ENCODE measurements around the gene SMYD3. TPM values are rescaled to one million over a fixed set of nuclear protein-coding genes. Genes with fewer than 3 reads are reported as not detected.

Gene SMYD3
- total RNA-seq, 1 experiment from 2014 or later: 35.1 TPM

- Mint-ChIP-seq H3K27ac (ENCODE audit: unreplicated experiment) (no peak overlapping the region), H3K27me3 (ENCODE audit: unreplicated experiment) (no peaks in the 10 kb centered on the region), H3K4me1 (ENCODE audit: low read depth, unreplicated experiment) (no peaks in the 10 kb centered on the region), H3K36me3 (ENCODE audit: insufficient read depth, unreplicated experiment) (no peaks in the 10 kb centered on the region), H3K9me3 (ENCODE audit: low read depth, unreplicated experiment) (peaks cover 15% of the 10 kb centered on the region), H3K4me3 (ENCODE audit: low read depth, unreplicated experiment) (no peak overlapping the region)
- DNase-seq: no peak
- no TSS peak for BruUV-seq (replicated peaks)
- intact Hi-C loops (cut with micrococcal nuclease; ENCODE audit: unreplicated experiment): no loop called here
- no peak for TF ChIP-seq CTCF (IDR thresholded peaks at IDR 0.05; ENCODE audit: unreplicated experiment)
- CTCF ChIA-PET: no interaction called here
Measured at GRCh38 chr1:246415028-246415427, 92.1 kb downstream of the SMYD3 start.

GRCh38 chr1:246413430-246413829, 93.6 kb downstream of the SMYD3 start:
- CTCF ChIA-PET: no interaction called here
- H3K27ac Mint-ChIP-seq (ENCODE audit: unreplicated experiment): no peak overlapping the region
- BruUV-seq (replicated peaks): no TSS peak
- H3K36me3 Mint-ChIP-seq (ENCODE audit: insufficient read depth, unreplicated experiment): no peaks in the 10 kb centered on the region
- no peak overlapping the region for H3K4me3 Mint-ChIP-seq (ENCODE audit: low read depth, unreplicated experiment)
- intact Hi-C loops (cut with micrococcal nuclease; ENCODE audit: unreplicated experiment): no loop called here
- no peak for TF ChIP-seq CTCF (IDR thresholded peaks at IDR 0.05; ENCODE audit: unreplicated experiment)
- peaks cover 12% of the 10 kb centered on the region for H3K9me3 Mint-ChIP-seq (ENCODE audit: low read depth, unreplicated experiment)
- no peaks in the 10 kb centered on the region for H3K27me3 Mint-ChIP-seq (ENCODE audit: unreplicated experiment)
- no peak for DNase-seq
- no peaks in the 10 kb centered on the region for H3K4me1 Mint-ChIP-seq (ENCODE audit: low read depth, unreplicated experiment)

GRCh38 chr1:246404078-246404477, 103.0 kb downstream of the SMYD3 start:
- intact Hi-C loops (cut with micrococcal nuclease; ENCODE audit: unreplicated experiment): no loop called here
- Mint-ChIP-seq H3K27me3 (ENCODE audit: unreplicated experiment) (no peaks in the 10 kb centered on the region), H3K27ac (ENCODE audit: unreplicated experiment) (no peak overlapping the region)

GRCh38 chr1:246398126-246398813, 108.8 kb downstream of the SMYD3 start:
- CTCF ChIA-PET: interaction anchor here (0.5 kb wide), 1 partner anchor 1269 kb away, joined by 4 read pairs; no protein-coding TSS in a partner anchor
- H3K4me1 Mint-ChIP-seq (ENCODE audit: low read depth, unreplicated experiment): peaks cover 8% of the 10 kb centered on the region
- intact Hi-C loops (cut with micrococcal nuclease; ENCODE audit: unreplicated experiment): no loop called here
- H3K27me3 Mint-ChIP-seq (ENCODE audit: unreplicated experiment): no peaks in the 10 kb centered on the region
- H3K4me3 Mint-ChIP-seq (ENCODE audit: low read depth, unreplicated experiment): no peak overlapping the region
- DNase-seq: no peak
- no TSS peak for BruUV-seq (replicated peaks)
- no peaks in the 10 kb centered on the region for H3K36me3 Mint-ChIP-seq (ENCODE audit: insufficient read depth, unreplicated experiment)
- H3K27ac Mint-ChIP-seq (ENCODE audit: unreplicated experiment): no peak overlapping the region
- no peaks in the 10 kb centered on the region for H3K9me3 Mint-ChIP-seq (ENCODE audit: low read depth, unreplicated experiment)
- TF ChIP-seq CTCF (IDR thresholded peaks at IDR 0.05; ENCODE audit: unreplicated experiment): no peak

More at GRCh38 chr1:246404078-246404477, 103.0 kb downstream of the SMYD3 start:
- Mint-ChIP-seq H3K4me1 (ENCODE audit: low read depth, unreplicated experiment) (no peaks in the 10 kb centered on the region), H3K36me3 (ENCODE audit: insufficient read depth, unreplicated experiment) (no peaks in the 10 kb centered on the region), H3K9me3 (ENCODE audit: low read depth, unreplicated experiment) (no peaks in the 10 kb centered on the region), H3K4me3 (ENCODE audit: low read depth, unreplicated experiment) (no peak overlapping the region)
- DNase-seq: no peak
- CTCF ChIA-PET: no interaction called here
- no peak for TF ChIP-seq CTCF (IDR thresholded peaks at IDR 0.05; ENCODE audit: unreplicated experiment)
- no TSS peak for BruUV-seq (replicated peaks)
